GM12878 (cell line): ENCODE measurements around the gene FNDC11. TPM values are rescaled to one million over a fixed set of nuclear protein-coding genes. Genes with fewer than 3 reads are reported as not detected.

Experiments
- BACH1 ChIP-seq: fragments of 450-650 bp; IDR thresholded peaks from 2 replicates; pipeline ENCODE4 v1.6.1; 2017; ENCODE audit warnings: mild to moderate bottlenecking, borderline replicate concordance
- CEBPZ ChIP-seq: fragments of 150-350 bp; IDR thresholded peaks from 2 replicates; pipeline ENCODE4 v1.6.1; 2016; ENCODE audit warnings: low read depth, low read length
- EED ChIP-seq: sonication (generic); IDR thresholded peaks from 2 replicates; pipeline ENCODE4 v1.6.1; 2016; ENCODE audit warnings: antibody characterized with exemption, low read depth
- FOXK2 ChIP-seq: fragments of 450-650 bp; IDR thresholded peaks from 2 replicates; pipeline ENCODE4 v1.6.1; 2017; ENCODE audit warnings: mild to moderate bottlenecking, moderate library complexity
- ZBTB33 ChIP-seq: fragments of 450-650 bp; IDR thresholded peaks from 2 replicates; pipeline ENCODE4 v1.6.1; 2017; ENCODE audit warnings: mild to moderate bottlenecking
- polyA plus RNA-seq, 11 experiments: library from polyadenylated mRNA; depleted of rRNA in 4 of 11; unstranded in 6 of 11; stranded (reverse) in 5 of 11; fragments of >200 nt; fragmentation: Nextera tagmentation in 4 of 11; fragmentation: Illumina TruSeq in 1 of 11; extraction: Ambion mirVana in 4 of 11; extraction: Trizol in 1 of 11; gene quantifications; 1 replicate in 1 of 11; 2 replicates in 10 of 11; pipeline versions ENCODE4 v1.2.1 to v1.2.3, GENCODE V29; 2011 to 2016; ENCODE audit warnings: inconsistent platforms in 2 of 11, missing spikeins in 2 of 11, low read depth in 1 of 11
- total RNA-seq, 4 experiments: library from RNA; depleted of rRNA in 3 of 4; stranded (reverse); fragments of >200 nt in 3 of 4; fragmentation: Illumina TruSeq in 1 of 4; extraction: Trizol in 1 of 4; gene quantifications; 2 replicates each; pipeline versions ENCODE4 v1.2.1 to v1.2.3, GENCODE V29; 2013 to 2021

The FNDC11 gene
- total and polyA plus RNA-seq, 10 of the 15 experiments (the other 5 are each of a cell fraction or from before 2014, with no cell fraction given), result 0.09 to 0.72 (median 0.34) TPM; not detected in 2

- TF ChIP-seq ZBTB33, result no peak
- no peak for TF ChIP-seq BACH1
- no peak for TF ChIP-seq FOXK2
- no peak for TF ChIP-seq EED
- no peak for TF ChIP-seq CEBPZ
- TF ChIP-seq, all 136 proteins: peak for 0
Observed at GRCh38 chr20:63573647-63574131, 19.7 kb downstream of the FNDC11 start (continued).
